Measurements from ENCODE around the gene GOSR1. TPM values are rescaled to one million over a fixed set of nuclear protein-coding genes. Genes with fewer than 3 reads are reported as not detected.

Gene GOSR1
- total RNA-seq, 1 experiment from 2014 or later = 58.1 TPM

DNA sequence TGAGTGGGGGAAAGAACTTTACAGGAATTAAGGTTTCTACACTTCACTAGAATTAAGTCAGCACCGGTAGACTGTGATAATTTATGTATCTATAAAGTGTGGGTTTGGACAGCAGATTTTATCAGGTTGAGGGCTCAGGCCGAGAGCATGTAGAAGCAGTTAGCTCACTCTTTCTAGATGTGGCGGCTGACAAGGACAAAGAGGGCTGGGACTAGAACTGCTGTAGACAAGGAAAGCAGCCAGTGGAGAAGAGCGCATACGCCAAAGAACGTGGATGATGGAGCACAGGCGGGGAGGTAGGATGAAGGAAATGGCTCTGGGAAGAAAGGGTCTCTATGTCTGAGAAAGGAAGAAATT is 504 bp upstream of the GOSR1 start:
- Mint-ChIP-seq H3K36me3 (ENCODE audit: insufficient read depth in 1 of 3, low read depth in 3 of 3) (peaks cover 2 to 24% (median 20%) of the 10 kb centered on the region in 3 experiments; a peak in 6 of 7 replicates), H3K4me3 (peak overlapping the region; percentile 97 to 99), H3K4me1 (peaks cover 14 to 16% of the 10 kb centered on the region in 2 experiments), H3K27ac (peak overlapping the region; percentile 67 to 99 (median 97); a peak in 6 of 7 replicates), H3K9me3 (no peaks in the 10 kb centered on the region; a peak in 1 of 5 replicates), H3K27me3 (ENCODE audit: low read depth) (no peaks in the 10 kb centered on the region; the same call in none of the 2 replicates)
- H2BK20ac ChIP-seq (ENCODE audit: low read depth, low read length, poor library complexity, severe bottlenecking) = no peak overlapping the region
- TF ChIP-seq, protein P1, sequence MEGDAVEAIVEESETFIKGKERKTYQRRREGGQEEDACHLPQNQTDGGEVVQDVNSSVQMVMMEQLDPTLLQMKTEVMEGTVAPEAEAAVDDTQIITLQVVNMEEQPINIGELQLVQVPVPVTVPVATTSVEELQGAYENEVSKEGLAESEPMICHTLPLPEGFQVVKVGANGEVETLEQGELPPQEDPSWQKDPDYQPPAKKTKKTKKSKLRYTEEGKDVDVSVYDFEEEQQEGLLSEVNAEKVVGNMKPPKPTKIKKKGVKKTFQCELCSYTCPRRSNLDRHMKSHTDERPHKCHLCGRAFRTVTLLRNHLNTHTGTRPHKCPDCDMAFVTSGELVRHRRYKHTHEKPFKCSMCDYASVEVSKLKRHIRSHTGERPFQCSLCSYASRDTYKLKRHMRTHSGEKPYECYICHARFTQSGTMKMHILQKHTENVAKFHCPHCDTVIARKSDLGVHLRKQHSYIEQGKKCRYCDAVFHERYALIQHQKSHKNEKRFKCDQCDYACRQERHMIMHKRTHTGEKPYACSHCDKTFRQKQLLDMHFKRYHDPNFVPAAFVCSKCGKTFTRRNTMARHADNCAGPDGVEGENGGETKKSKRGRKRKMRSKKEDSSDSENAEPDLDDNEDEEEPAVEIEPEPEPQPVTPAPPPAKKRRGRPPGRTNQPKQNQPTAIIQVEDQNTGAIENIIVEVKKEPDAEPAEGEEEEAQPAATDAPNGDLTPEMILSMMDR (conservative IDR thresholded peaks at IDR 0.05) = no peak
- no peak overlapping the region for H4K8ac ChIP-seq (replicated peaks; ENCODE audit: insufficient read length, low read depth, low read length)
- no peak overlapping the region for H3T11ph ChIP-seq (ENCODE audit: low read length)
- peaks cover 6% of the 10 kb centered on the region for H3K79me1 ChIP-seq (ENCODE audit: insufficient read depth, low read depth, low read length, poor library complexity, severe bottlenecking)
- no peak overlapping the region for H3K9ac ChIP-seq (ENCODE audit: extremely low read depth, insufficient read length, low read length)
- H2BK5ac ChIP-seq (ENCODE audit: insufficient read length, low read length) = no peak overlapping the region
- H3K4ac ChIP-seq (ENCODE audit: low read depth, low read length) = no peak overlapping the region
- peaks cover 7% of the 10 kb centered on the region for H3K79me2 ChIP-seq (ENCODE audit: insufficient read depth, low read length)
- H3K23me2 ChIP-seq (ENCODE audit: insufficient read length, low read depth, low read length, poor library complexity, severe bottlenecking) = peaks cover 6% of the 10 kb centered on the region
- peak overlapping the region; percentile 95 for H3K4me2 ChIP-seq (ENCODE audit: insufficient read depth, insufficient read length, low read length)
- H2BK120ac ChIP-seq (ENCODE audit: low read depth, low read length, poor library complexity, severe bottlenecking) = no peak overlapping the region
- H4K91ac ChIP-seq (ENCODE audit: insufficient read length, low read depth, low read length) = no peak overlapping the region
- no peak overlapping the region for H2BK15ac ChIP-seq (ENCODE audit: low read depth, low read length)
- H3K27me3 ChIP-seq (ENCODE audit: insufficient read depth, low read length) = no peaks in the 10 kb centered on the region
- no peaks in the 10 kb centered on the region for H4K20me1 ChIP-seq (ENCODE audit: control insufficient read depth, insufficient read depth, insufficient read length)
- H2AFZ ChIP-seq (ENCODE audit: low read length) = peak overlapping the region; percentile 82
- no peak for DNase-seq
- H3K56ac ChIP-seq (ENCODE audit: insufficient read length, low read depth, low read length) = no peak overlapping the region
- no peaks in the 10 kb centered on the region for H3K9me3 ChIP-seq (ENCODE audit: control insufficient read depth, low read depth, low read length)
- no peak overlapping the region for H2BK12ac ChIP-seq (ENCODE audit: insufficient read length, low read depth, low read length)
- no peak overlapping the region for H3K23ac ChIP-seq (ENCODE audit: insufficient read length, low read depth, low read length)
- H3K18ac ChIP-seq (ENCODE audit: insufficient read length, low read depth, low read length) = no peak overlapping the region
- no peak overlapping the region for H3K27ac ChIP-seq (ENCODE audit: insufficient read length, low read depth, low read length)
- no peak overlapping the region for H4K5ac ChIP-seq (ENCODE audit: insufficient read length, low read depth, low read length)
- H3K4me1 ChIP-seq (ENCODE audit: insufficient read depth, low read length) = no peaks in the 10 kb centered on the region
- no peak overlapping the region for H2AK5ac ChIP-seq (ENCODE audit: insufficient read length, low read length)
- no CpG with 5 or more reads among the region's 7 CpGs for WGBS (ENCODE audit: extremely low coverage, insufficient read length, low lambda C conversion rate)
- H3K14ac ChIP-seq (ENCODE audit: insufficient read depth, low read length) = no peak overlapping the region
